Measurements from ENCODE around the gene MAPK10. TPM values are rescaled to one million over a fixed set of nuclear protein-coding genes. Genes with fewer than 3 reads are reported as not detected.

The MAPK10 gene
- 6.3 and 6.8 TPM in 2 replicates for total RNA-seq (2021)
- Bru-seq, nascent RNA, result percentile 48 among the genes with signal in this experiment
- BruChase-seq, experiment 1, labeled RNA remaining after a 2-hour chase, result percentile 51 among the genes with signal in this experiment
- BruChase-seq, experiment 2, labeled RNA remaining after a 6-hour chase, result percentile 47 among the genes with signal in this experiment
- long read RNA-seq, full-length matches to known transcripts, result 1 of 6 reads
- long read RNA-seq, partial matches to known transcripts, result 2 of 6 reads
- long read RNA-seq, other reads (novel, unspliced or antisense), result 3 of 6 reads

GRCh38 chr4:86359944-86360478 is at the start of gene MAPK10:
TSS of gene MAPK10 (minus strand) at chr4:86360053.
- TF ChIP-seq, protein P1, sequence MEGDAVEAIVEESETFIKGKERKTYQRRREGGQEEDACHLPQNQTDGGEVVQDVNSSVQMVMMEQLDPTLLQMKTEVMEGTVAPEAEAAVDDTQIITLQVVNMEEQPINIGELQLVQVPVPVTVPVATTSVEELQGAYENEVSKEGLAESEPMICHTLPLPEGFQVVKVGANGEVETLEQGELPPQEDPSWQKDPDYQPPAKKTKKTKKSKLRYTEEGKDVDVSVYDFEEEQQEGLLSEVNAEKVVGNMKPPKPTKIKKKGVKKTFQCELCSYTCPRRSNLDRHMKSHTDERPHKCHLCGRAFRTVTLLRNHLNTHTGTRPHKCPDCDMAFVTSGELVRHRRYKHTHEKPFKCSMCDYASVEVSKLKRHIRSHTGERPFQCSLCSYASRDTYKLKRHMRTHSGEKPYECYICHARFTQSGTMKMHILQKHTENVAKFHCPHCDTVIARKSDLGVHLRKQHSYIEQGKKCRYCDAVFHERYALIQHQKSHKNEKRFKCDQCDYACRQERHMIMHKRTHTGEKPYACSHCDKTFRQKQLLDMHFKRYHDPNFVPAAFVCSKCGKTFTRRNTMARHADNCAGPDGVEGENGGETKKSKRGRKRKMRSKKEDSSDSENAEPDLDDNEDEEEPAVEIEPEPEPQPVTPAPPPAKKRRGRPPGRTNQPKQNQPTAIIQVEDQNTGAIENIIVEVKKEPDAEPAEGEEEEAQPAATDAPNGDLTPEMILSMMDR (conservative IDR thresholded peaks at IDR 0.05; ENCODE audit: low read depth, low read length), result no peak
- TF ChIP-seq EZH2 (IDR thresholded peaks at IDR 0.05; ENCODE audit: borderline replicate concordance, low read depth, low read length, poor library complexity, severe bottlenecking), result no peak
- CTCF ChIA-PET, result no interaction called here
- intact Hi-C loops (cut with micrococcal nuclease; ENCODE audit: unreplicated experiment), result no loop called here
- Histone ChIP-seq H3K27ac (ENCODE audit: low read depth, low read length, poor library complexity, severe bottlenecking) (no peak within 1 kb of the TSS), H3K4me1 (ENCODE audit: insufficient read depth, low read length, poor library complexity, severe bottlenecking) (no peaks in the 10 kb centered on the region), H3K27me3 (replicated peaks; ENCODE audit: insufficient read depth, low read depth, low read length, poor library complexity) (no peaks in the 10 kb centered on the region), H3K9me3 (ENCODE audit: low read depth, low read length, poor library complexity, severe bottlenecking) (no peaks in the 10 kb centered on the region), H3K36me3 (ENCODE audit: insufficient read depth, low read length, poor library complexity, severe bottlenecking) (no peaks in the 10 kb centered on the region), H3K4me3 (ENCODE audit: low read depth, low read length, poor library complexity, severe bottlenecking) (no peak within 1 kb of the TSS)
- POLR2A ChIA-PET (ENCODE audit: low non-redundant PET), result no interaction called here
- no peak for DNase-seq (ENCODE audit: low spot score)
- no TSS peak for BruUV-seq (replicated peaks)

DNA sequence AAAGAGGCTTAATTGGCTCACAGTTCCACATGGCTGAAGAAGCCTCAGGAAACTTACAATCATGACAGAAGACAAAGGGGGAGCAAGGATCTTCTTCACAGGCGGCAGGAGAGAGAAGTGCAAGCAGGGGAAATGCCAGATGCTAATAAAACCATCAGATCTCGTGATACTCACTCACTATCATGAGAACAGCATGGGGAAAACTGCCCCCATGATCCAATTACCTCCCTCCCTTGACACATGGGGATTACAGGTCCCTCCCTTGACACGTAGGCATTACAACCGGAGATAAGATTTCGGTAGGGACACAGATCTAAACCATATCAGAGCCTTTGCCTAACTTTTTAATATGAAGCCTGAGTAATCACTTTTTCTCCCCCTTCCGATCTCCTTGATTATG is 43.7 kb upstream of the MAPK10 start:
- no peak for TF ChIP-seq EZH2 (IDR thresholded peaks at IDR 0.05; ENCODE audit: borderline replicate concordance, low read depth, low read length, poor library complexity, severe bottlenecking)
- TF ChIP-seq, protein P1 (conservative IDR thresholded peaks at IDR 0.05; ENCODE audit: low read depth, low read length), result no peak

DNA sequence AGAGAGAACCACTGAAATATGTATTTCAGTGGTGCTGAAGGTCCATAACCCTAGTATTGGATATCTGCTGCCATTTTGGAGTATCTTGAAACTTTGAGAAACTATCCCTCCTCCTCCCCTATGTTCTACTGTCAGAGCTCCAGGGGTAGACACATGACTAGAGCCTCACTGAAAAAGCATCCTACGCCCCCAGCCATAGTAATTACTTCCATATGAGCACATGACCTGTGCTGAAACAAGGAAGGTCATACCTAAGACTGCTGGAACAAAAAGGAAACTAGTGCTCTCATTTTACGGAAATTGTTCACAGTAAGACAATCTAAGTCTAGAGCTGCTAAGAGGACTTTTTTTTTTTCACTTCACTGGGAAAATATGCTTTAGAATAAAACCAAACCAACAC is 42.0 kb upstream of the MAPK10 start:
- intact Hi-C loops (cut with micrococcal nuclease; ENCODE audit: unreplicated experiment), result no loop called here
- CTCF ChIA-PET, result no interaction called here
- BruUV-seq (replicated peaks), result no TSS peak

More for the DNA sequence above, 43.7 kb upstream of the MAPK10 start:
- CTCF ChIA-PET, result no interaction called here
- DNase-seq (ENCODE audit: low spot score), result no peak
- Histone ChIP-seq H3K27ac (ENCODE audit: low read depth, low read length, poor library complexity, severe bottlenecking) (no peak overlapping the region), H3K4me1 (ENCODE audit: insufficient read depth, low read length, poor library complexity, severe bottlenecking) (peaks cover 8% of the 10 kb centered on the region), H3K9me3 (ENCODE audit: low read depth, low read length, poor library complexity, severe bottlenecking) (no peaks in the 10 kb centered on the region), H3K36me3 (ENCODE audit: insufficient read depth, low read length, poor library complexity, severe bottlenecking) (no peaks in the 10 kb centered on the region), H3K27me3 (replicated peaks; ENCODE audit: insufficient read depth, low read depth, low read length, poor library complexity) (no peaks in the 10 kb centered on the region), H3K4me3 (ENCODE audit: low read depth, low read length, poor library complexity, severe bottlenecking) (no peak overlapping the region)
- BruUV-seq (replicated peaks), result no TSS peak
- POLR2A ChIA-PET (ENCODE audit: low non-redundant PET), result no interaction called here
- intact Hi-C loops (cut with micrococcal nuclease; ENCODE audit: unreplicated experiment), result no loop called here

More for the DNA sequence above, 42.0 kb upstream of the MAPK10 start:
- no peaks in the 10 kb centered on the region for H3K9me3 ChIP-seq (ENCODE audit: low read depth, low read length, poor library complexity, severe bottlenecking)
- no peaks in the 10 kb centered on the region for H3K27me3 ChIP-seq (replicated peaks; ENCODE audit: insufficient read depth, low read depth, low read length, poor library complexity)
- DNase-seq (ENCODE audit: low spot score), result no peak
- POLR2A ChIA-PET (ENCODE audit: low non-redundant PET), result no interaction called here
- no peak overlapping the region for H3K4me3 ChIP-seq (ENCODE audit: low read depth, low read length, poor library complexity, severe bottlenecking)
- TF ChIP-seq EZH2 (IDR thresholded peaks at IDR 0.05; ENCODE audit: borderline replicate concordance, low read depth, low read length, poor library complexity, severe bottlenecking), result no peak
- TF ChIP-seq, protein P1 (conservative IDR thresholded peaks at IDR 0.05; ENCODE audit: low read depth, low read length), result no peak
- no peak overlapping the region for H3K27ac ChIP-seq (ENCODE audit: low read depth, low read length, poor library complexity, severe bottlenecking)
- H3K4me1 ChIP-seq (ENCODE audit: insufficient read depth, low read length, poor library complexity, severe bottlenecking), result peaks cover 8% of the 10 kb centered on the region
- H3K36me3 ChIP-seq (ENCODE audit: insufficient read depth, low read length, poor library complexity, severe bottlenecking), result no peaks in the 10 kb centered on the region
